ENCODE data around the gene C19orf81. TPM values are rescaled to one million over a fixed set of nuclear protein-coding genes. Genes with fewer than 3 reads are reported as not detected.

C19orf81 gene
- total RNA-seq, 1 experiment from 2014 or later: 22.4 TPM

- POLR2A ChIA-PET: no interaction called here
- no peak overlapping the region for H3K27ac Mint-ChIP-seq
- peaks cover 13% of the 10 kb centered on the region for H3K4me1 Mint-ChIP-seq
- H3K36me3 Mint-ChIP-seq: peaks cover 42% of the 10 kb centered on the region
- TF ChIP-seq ZSCAN18 (CRISPR knock-in tag; IDR thresholded peaks at IDR 0.05): no peak
- TF ChIP-seq E2F4 (CRISPR knock-in tag; IDR thresholded peaks at IDR 0.05; ENCODE audit: borderline replicate concordance, low read depth): no peak
- TF ChIP-seq CBFB (CRISPR knock-in tag; IDR thresholded peaks at IDR 0.05; ENCODE audit: low read depth): no peak
- no peak for TF ChIP-seq ESRRA (CRISPR knock-in tag; IDR thresholded peaks at IDR 0.05; ENCODE audit: borderline replicate concordance)
- TF ChIP-seq CREB1 (CRISPR knock-in tag; IDR thresholded peaks at IDR 0.05): no peak
- TF ChIP-seq E2F1 (CRISPR knock-in tag; IDR thresholded peaks at IDR 0.05): no peak
- TF ChIP-seq STAT6 (CRISPR knock-in tag; conservative IDR thresholded peaks at IDR 0.05; ENCODE audit: low read depth): no peak
- no peak for TF ChIP-seq SOX15 (CRISPR knock-in tag; IDR thresholded peaks at IDR 0.05)
- TF ChIP-seq ZNF219 (CRISPR knock-in tag; IDR thresholded peaks at IDR 0.05; ENCODE audit: borderline replicate concordance): no peak
- no peak for TF ChIP-seq IRF1 (CRISPR knock-in tag; IDR thresholded peaks at IDR 0.05)
- TF ChIP-seq NR3C1 (CRISPR knock-in tag; conservative IDR thresholded peaks at IDR 0.05; ENCODE audit: low read depth): no peak
- TF ChIP-seq ZNF671 (CRISPR knock-in tag; IDR thresholded peaks at IDR 0.05): no peak
- no peak for TF ChIP-seq ZNF263 (CRISPR knock-in tag; IDR thresholded peaks at IDR 0.05; ENCODE audit: low read depth)
- H3K27me3 Mint-ChIP-seq (ENCODE audit: low read depth): peaks cover 27% of the 10 kb centered on the region
- CTCF ChIA-PET: no interaction called here
- DNase-seq (ENCODE audit: low spot score): no peak
- H3K9me3 Mint-ChIP-seq: peaks cover 23% of the 10 kb centered on the region
- no peak overlapping the region for H3K4me3 Mint-ChIP-seq
- no peak for ATAC-seq
Observed at GRCh38 chr19:50633973-50634372, 15.3 kb upstream of the C19orf81 start.

- peaks cover 42% of the 10 kb centered on the region for H3K36me3 Mint-ChIP-seq
- H3K27ac Mint-ChIP-seq: no peak overlapping the region
- no peak overlapping the region for H3K4me3 Mint-ChIP-seq
- peaks cover 35% of the 10 kb centered on the region for H3K27me3 Mint-ChIP-seq (ENCODE audit: low read depth)
- CTCF ChIA-PET: interaction anchor here (0.6 kb wide), 1 partner anchor 396 kb away, joined by 3 read pairs; no protein-coding TSS in a partner anchor
- peaks cover 23% of the 10 kb centered on the region for H3K9me3 Mint-ChIP-seq
- H3K4me1 Mint-ChIP-seq: peaks cover 16% of the 10 kb centered on the region
- DNase-seq (ENCODE audit: low spot score) (no peak), ATAC-seq (no peak)
- POLR2A ChIA-PET: no interaction called here
- TF ChIP-seq EMX1 (CRISPR knock-in tag; IDR thresholded peaks at IDR 0.05) (no peak), PRDM15 (CRISPR knock-in tag; IDR thresholded peaks at IDR 0.05) (no peak), OVOL2 (CRISPR knock-in tag; IDR thresholded peaks at IDR 0.05; ENCODE audit: borderline replicate concordance) (no peak), FOXK1 (CRISPR knock-in tag; IDR thresholded peaks at IDR 0.05) (no peak), ZNF263 (CRISPR knock-in tag; IDR thresholded peaks at IDR 0.05; ENCODE audit: low read depth) (no peak), SMAD4 (CRISPR knock-in tag; IDR thresholded peaks at IDR 0.05) (no peak), RORB (CRISPR knock-in tag; IDR thresholded peaks at IDR 0.05) (no peak)
Observed at GRCh38 chr19:50636317-50637085, 12.7 kb upstream of the C19orf81 start.
